GM19438 (cell line): ENCODE results near the gene TMEM201.
"Not testable (repeated sequence)": the region's sequence is repeated elsewhere in the genome, so short reads cannot be mapped to it uniquely, and the experiment has no call there.

Experiments
- ATAC-seq: cut with Tn5 transposase; IDR thresholded peaks from one replicate; pipeline ENCODE4 v1.9.1; 2021; ENCODE audit warnings: low read depth; ENCODE audit not compliant: unreplicated experiment

TMEM201 gene, protein sequence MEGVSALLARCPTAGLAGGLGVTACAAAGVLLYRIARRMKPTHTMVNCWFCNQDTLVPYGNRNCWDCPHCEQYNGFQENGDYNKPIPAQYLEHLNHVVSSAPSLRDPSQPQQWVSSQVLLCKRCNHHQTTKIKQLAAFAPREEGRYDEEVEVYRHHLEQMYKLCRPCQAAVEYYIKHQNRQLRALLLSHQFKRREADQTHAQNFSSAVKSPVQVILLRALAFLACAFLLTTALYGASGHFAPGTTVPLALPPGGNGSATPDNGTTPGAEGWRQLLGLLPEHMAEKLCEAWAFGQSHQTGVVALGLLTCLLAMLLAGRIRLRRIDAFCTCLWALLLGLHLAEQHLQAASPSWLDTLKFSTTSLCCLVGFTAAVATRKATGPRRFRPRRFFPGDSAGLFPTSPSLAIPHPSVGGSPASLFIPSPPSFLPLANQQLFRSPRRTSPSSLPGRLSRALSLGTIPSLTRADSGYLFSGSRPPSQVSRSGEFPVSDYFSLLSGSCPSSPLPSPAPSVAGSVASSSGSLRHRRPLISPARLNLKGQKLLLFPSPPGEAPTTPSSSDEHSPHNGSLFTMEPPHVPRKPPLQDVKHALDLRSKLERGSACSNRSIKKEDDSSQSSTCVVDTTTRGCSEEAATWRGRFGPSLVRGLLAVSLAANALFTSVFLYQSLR

DNA sequence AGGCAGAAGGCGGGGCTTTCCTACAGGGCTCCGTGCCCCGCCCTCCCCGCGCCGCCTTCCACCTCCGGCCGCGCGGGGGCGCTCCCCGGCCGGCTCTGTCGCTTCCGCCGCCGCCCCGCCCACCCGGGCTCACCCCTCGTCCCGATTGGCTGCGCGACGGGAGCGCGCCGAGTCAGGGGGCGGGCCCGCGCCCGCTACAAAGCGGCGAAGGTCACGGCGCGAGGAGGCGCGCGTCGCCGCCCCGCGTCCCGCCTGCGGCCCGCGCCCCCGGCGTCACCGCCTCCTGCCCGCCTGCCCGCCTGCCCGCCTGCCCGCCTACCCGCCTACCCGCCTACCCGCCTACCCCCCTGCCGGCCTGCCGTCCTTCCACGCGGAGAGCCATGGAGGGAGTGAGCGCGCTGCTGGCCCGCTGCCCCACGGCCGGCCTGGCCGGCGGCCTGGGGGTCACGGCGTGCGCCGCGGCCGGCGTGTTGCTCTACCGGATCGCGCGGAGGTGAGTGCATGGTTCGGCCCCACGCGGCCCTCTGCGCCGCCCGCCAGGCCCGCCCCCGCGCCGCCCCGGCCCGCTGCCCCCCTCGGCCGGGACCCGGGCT lies at the start of gene TMEM201:
Gene TMEM201, plus strand, starts transcription at position 361 of the 593 bp plus-strand sequence. Its CDS starts 20 bp downstream, at position 381.
- peak; percentile 70 for ATAC-seq

GRCh38 chr1:9539165-9539828 lies 49.4 kb upstream of the TMEM201 start, which contains the start of gene SLC25A33:
Gene SLC25A33, plus strand, starts transcription at chr1:9539465. Its CDS starts 227 bp downstream, at chr1:9539692.
- ATAC-seq = peak; percentile 91

- peak; percentile 42 for ATAC-seq
Observed at GRCh38 chr1:9539829-9540550, 48.7 kb upstream of the TMEM201 start.

GRCh38 chr1:9542430-9542829 lies 46.3 kb upstream of the TMEM201 start:
- ATAC-seq = no peak

DNA sequence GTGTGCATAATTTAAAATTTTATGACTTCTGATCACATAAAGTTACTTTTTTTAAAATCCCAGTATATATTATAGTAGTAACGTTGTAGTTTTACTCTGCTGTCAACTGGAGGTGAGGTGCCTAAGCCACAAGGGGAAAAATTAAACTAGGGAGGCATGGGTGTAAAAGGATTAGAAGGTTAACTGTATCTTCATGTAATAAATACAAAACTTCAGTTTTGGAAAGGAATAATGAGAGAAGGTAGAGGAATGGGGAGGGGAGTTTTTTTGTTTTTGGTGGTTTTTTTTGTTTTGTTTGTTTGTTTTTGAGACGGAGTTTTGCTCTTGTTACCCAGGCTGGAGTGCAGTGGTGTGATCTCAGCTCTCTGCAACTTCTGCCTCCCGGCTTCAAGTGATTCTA lies 43.8 kb upstream of the TMEM201 start:
- no peak for ATAC-seq

- no peak for ATAC-seq
Observed at GRCh38 chr1:9549955-9550546, 38.7 kb upstream of the TMEM201 start.

DNA sequence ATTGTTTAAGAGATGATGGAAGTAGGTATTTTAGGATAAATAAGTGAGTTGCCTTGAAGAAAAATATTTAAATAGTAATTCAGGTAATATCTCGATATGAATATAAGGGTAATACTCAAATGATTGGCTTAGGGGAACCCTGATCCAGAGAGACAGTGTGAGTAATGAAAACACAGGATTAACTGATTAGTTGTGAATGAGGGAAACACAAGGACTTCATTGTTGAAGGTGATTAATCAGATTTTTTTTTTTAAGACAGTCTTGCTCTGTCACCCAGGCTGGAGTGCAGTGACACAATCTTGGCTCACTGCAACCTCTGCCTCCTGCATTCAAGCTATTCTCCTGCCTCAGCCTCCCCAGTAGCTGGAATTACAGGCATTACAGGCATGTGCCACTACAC lies 36.7 kb upstream of the TMEM201 start:
- no peak for ATAC-seq

GRCh38 chr1:9553736-9554144 lies 35.0 kb upstream of the TMEM201 start:
- no peak for ATAC-seq

DNA sequence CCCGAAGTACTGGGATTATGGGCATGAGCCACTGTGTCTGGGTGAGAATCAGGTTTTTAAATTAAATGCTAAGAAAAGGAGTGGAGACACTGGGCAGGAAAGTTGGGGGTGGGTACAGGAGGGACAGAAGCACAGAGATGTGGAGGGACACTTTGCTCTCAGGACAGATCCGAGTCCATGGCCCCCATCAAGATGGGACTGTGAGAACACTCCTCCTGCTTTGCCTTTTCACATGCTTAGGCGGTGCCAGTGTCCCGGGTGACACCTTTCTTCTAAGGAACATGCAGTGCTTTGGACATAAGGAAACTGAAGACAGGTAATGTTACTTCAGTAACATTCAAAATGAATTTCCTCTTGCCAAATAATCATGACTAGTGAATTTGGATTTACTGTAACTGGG lies 32.8 kb upstream of the TMEM201 start:
- ATAC-seq = no peak

DNA sequence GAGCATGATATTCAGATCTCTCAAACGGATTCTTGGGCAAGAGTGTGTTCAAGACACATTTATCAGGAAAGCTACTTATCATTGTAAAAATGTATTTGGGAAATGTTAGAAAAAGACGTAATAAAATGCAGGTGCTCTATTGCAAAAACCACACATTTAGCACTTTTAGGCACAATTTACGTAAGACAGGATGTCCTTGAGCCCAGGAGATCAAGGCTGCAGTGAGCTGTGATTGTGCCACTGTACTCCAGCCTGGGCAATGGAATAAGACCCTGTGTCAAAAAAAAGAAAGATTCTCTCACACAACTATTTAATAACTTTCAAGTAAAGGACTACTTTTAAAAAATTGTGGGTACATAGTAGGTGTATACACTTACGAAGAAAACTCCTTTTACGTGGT lies 31.1 kb upstream of the TMEM201 start:
- ATAC-seq = no peak

DNA sequence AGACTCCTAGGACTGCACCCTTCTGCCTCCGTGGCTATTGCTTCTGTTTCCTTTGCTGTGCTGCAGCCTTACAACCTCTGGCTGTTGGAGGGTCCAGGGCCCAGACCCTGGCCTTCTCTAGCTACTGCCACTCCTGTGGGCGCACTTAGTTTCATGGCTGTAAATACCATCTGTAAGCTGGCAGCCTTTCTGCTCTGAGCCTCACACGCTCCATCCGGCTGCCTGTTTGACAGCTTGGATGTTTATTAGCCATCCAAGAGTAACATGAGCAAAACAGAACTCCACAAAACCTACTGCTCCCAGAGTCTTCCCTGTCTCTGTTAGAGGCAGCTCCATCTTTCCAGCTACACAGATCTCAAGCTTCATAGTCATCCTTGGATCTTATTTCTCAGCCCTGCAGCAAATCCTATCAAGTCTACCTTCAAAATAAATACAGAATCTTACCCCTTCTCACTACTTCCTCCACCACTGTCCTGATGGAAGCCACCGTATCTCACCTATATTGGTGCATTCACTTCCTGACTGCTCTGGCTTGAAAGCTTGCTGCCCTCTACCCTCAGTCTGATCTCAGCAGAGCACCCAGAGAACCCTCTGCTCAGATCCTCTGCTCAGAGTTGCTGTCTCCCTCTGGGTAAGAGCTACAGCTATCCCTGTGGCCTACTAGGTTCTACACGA lies 30.3 kb upstream of the TMEM201 start:
- no peak for ATAC-seq

GRCh38 chr1:9558946-9559545 lies 29.7 kb upstream of the TMEM201 start:
- ATAC-seq = no peak

GRCh38 chr1:9559673-9560072 lies 29.0 kb upstream of the TMEM201 start:
- peak; percentile 13 for ATAC-seq

DNA sequence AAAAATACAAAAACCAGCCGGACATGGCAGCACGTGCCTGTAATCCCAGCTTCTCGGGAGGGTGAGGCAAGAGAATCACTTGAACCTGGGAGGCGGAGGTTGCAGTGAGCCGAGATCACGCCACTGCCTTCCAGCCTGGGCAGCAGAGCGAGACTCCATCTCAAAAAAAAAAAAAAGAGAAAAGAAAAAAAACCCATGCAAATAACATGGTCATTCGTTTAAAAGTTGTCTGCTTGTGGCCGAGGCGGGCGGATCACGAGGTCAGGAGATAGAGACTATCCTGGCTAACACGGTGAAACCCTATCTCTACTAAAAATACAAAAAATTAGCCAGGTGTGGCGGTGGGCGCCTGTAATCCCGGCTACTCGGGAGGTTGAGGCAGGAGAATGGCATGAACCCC lies 28.6 kb upstream of the TMEM201 start:
- peak; percentile 47 for ATAC-seq

GRCh38 chr1:9561429-9561828 lies 27.3 kb upstream of the TMEM201 start:
- ATAC-seq = no peak

DNA sequence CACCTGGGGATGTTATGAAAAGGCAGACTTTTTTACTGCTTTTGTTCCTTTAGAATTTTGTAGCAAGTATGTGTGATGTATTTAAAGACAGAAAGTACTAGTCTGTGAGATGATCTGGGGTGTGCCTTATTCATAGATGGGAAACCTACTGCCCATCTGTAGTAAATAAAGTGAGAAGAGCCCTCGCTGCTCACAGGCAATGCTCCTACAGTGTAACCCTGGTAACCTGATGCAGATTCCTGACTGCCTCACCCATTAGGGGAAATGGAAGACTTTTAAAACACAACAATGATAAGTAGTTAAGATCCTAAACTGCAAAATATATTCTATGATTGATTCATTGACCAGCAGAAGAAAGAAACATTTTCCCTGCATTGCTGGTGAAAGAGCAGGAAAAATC lies 19.4 kb upstream of the TMEM201 start:
- no peak for ATAC-seq

DNA sequence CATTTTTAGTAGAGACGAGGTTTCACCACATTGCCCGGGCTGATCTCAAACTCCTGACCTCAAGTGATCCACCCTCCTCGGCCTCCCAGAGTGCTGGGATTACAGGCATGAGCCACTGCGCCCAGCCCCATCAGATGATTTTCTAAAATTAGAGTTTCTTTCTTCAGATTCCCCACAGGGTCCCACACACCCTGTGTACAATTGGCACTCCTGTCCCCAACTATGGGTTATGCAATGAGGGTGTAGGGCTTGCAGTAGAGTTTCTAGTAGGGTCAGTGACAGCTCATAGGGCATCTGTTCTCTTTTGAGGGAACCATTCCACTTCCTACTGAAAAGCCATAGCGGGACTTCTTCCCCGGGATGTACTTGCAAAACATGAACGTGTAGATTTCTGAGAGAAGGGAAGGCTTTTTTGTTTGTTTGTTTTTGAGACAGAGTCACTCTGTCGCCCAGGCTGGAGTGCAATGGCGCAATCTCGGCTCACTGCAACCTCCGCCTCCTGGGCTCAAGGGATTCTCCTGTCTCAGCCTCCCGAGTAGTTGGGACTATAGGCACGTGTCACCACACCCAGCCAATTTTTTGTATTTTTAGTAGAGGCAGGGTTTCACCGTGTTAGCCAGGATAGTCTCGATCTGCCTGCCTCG lies 17.7 kb upstream of the TMEM201 start:
- ATAC-seq = not testable (repeated sequence)

GRCh38 chr1:9573723-9574122 lies 15.0 kb upstream of the TMEM201 start:
- no peak for ATAC-seq
